ENCODE results near the gene SLC1A7. TPM values are rescaled to one million over a fixed set of nuclear protein-coding genes. Genes with fewer than 3 reads are reported as not detected.

SLC1A7 gene
- total and polyA plus RNA-seq, 2 experiments from 2014 or later: not detected

DNA sequence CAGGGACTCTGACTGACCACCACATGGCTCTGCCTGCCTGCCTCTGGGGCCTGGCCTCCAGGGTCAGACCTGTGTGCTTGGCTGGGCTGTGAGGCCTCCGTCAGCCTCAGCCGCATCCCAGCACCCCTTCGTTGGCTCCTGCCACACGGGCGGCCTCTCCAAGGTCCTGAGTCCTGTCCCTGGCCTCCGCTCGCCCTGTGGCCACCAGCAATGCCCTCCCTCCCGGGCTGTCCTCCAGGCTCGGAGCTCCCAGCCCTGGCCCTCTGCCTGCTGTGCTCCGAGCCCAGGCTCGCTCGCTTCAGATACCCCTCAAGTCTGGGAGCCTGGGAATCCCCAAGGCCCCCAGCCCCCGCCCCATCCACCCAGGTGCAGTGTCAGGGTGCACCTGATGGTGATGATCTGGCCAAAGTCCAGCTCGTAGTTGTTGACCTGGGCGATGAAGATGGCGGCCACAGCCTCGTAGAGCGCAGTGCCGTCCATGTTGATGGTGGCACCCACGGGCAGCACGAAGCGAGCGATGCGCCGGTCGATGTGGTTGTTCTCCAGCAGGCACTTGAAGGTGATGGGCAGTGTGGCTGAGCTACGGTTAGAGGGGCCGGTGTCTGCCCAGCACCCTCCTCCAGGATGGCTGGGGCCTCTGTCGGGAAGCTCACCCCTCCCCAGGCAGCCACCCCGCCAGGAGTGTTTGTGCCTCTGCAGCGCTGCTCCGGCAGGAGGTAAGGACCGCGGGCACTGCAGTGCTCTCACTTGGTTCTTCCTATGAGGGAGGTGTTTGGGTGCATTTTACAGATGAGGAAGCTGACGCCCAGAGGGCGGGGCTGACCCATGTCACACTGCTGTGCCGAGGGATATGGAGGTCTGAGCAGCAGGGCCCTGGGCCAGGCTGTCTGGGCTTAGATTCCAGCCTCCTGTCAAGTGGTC, 52.0 kb downstream of the SLC1A7 start:
- Histone ChIP-seq H2AFZ (no peak overlapping the region), H3K27me3 (no peaks in the 10 kb centered on the region), H3K27ac (peak overlapping the region; percentile 53), H3K4me2 (no peak overlapping the region), H3K4me1 (ENCODE audit: insufficient read depth) (peaks cover 10% of the 10 kb centered on the region), H3K79me2 (no peaks in the 10 kb centered on the region), H3K9me2 (replicated peaks; ENCODE audit: insufficient read depth) (no peaks in the 10 kb centered on the region), H3K4me3 (no peak overlapping the region), H3K36me3 (replicated peaks; ENCODE audit: insufficient read depth, low read depth) (no peaks in the 10 kb centered on the region), H4K20me1 (ENCODE audit: insufficient read depth, poor library complexity, severe bottlenecking) (no peaks in the 10 kb centered on the region), H3K9me3 (ENCODE audit: low read depth) (no peaks in the 10 kb centered on the region)
- WGBS (ENCODE audit: low lambda C conversion rate, missing lambda C conversion rate): 91% methylated on average over 37 of the region's 37 CpGs
- DNase-seq (ENCODE audit: low spot score): no peak
- TF ChIP-seq EZH2 (IDR thresholded peaks at IDR 0.05; ENCODE audit: borderline replicate concordance) (no peak), EZH2phosphoT487 (IDR thresholded peaks at IDR 0.05; ENCODE audit: low read depth, severe bottlenecking, unreplicated experiment) (no peak)
- TF ChIP-seq, protein P1, sequence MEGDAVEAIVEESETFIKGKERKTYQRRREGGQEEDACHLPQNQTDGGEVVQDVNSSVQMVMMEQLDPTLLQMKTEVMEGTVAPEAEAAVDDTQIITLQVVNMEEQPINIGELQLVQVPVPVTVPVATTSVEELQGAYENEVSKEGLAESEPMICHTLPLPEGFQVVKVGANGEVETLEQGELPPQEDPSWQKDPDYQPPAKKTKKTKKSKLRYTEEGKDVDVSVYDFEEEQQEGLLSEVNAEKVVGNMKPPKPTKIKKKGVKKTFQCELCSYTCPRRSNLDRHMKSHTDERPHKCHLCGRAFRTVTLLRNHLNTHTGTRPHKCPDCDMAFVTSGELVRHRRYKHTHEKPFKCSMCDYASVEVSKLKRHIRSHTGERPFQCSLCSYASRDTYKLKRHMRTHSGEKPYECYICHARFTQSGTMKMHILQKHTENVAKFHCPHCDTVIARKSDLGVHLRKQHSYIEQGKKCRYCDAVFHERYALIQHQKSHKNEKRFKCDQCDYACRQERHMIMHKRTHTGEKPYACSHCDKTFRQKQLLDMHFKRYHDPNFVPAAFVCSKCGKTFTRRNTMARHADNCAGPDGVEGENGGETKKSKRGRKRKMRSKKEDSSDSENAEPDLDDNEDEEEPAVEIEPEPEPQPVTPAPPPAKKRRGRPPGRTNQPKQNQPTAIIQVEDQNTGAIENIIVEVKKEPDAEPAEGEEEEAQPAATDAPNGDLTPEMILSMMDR (IDR thresholded peaks at IDR 0.05; ENCODE audit: poor library complexity): no peak

DNA sequence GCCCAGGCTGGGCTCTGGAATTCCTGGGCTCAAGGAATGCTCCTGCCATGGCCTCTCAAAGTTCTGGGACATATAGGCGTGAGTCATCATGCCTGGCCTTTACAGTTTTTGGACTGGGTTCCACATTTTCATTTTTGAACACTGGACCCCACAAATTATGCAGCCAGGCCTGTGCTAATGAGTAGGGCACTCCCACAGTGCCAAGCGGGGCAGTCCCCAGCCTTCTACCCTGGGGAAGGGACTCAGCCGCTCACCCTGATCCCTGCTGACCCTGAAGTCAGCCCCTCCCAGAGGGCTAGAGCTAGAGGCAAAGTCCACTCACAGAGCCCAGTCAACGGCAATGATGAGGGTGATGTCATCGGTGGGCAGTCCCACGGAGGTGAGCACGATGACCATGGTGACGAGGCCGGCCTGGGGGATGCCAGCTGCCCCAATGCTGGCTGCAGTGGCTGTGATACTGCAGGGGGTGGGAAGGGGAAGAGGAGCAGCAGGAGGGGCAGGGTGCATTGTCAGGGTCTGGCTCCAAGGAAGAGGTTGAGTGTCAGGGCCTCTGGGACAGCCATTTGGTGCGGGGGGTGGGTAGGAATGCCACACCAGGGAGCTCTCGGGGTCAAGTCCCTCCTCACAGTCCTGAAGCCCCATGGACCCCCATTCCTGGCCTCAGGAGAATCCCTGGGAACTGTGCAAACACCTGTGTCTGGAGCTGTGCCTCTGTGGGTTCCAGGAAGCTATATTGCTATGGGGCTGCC, 52.8 kb downstream of the SLC1A7 start:
- Histone ChIP-seq H3K27ac (peak overlapping the region; percentile 53), H3K9me2 (replicated peaks; ENCODE audit: insufficient read depth) (no peaks in the 10 kb centered on the region), H3K4me1 (ENCODE audit: insufficient read depth) (peaks cover 10% of the 10 kb centered on the region), H3K9me3 (ENCODE audit: low read depth) (no peaks in the 10 kb centered on the region), H3K27me3 (no peaks in the 10 kb centered on the region), H4K20me1 (ENCODE audit: insufficient read depth, poor library complexity, severe bottlenecking) (no peaks in the 10 kb centered on the region), H2AFZ (no peak overlapping the region), H3K36me3 (replicated peaks; ENCODE audit: insufficient read depth, low read depth) (no peaks in the 10 kb centered on the region), H3K4me2 (no peak overlapping the region), H3K79me2 (no peaks in the 10 kb centered on the region), H3K4me3 (no peak overlapping the region)
- peak; percentile 82 for DNase-seq (ENCODE audit: low spot score)
- TF ChIP-seq, protein P1 (IDR thresholded peaks at IDR 0.05; ENCODE audit: poor library complexity): no peak
- TF ChIP-seq EZH2 (IDR thresholded peaks at IDR 0.05; ENCODE audit: borderline replicate concordance) (no peak), EZH2phosphoT487 (IDR thresholded peaks at IDR 0.05; ENCODE audit: low read depth, severe bottlenecking, unreplicated experiment) (no peak)
- WGBS (ENCODE audit: low lambda C conversion rate, missing lambda C conversion rate): 78% methylated on average over 11 of the region's 11 CpGs

DNA sequence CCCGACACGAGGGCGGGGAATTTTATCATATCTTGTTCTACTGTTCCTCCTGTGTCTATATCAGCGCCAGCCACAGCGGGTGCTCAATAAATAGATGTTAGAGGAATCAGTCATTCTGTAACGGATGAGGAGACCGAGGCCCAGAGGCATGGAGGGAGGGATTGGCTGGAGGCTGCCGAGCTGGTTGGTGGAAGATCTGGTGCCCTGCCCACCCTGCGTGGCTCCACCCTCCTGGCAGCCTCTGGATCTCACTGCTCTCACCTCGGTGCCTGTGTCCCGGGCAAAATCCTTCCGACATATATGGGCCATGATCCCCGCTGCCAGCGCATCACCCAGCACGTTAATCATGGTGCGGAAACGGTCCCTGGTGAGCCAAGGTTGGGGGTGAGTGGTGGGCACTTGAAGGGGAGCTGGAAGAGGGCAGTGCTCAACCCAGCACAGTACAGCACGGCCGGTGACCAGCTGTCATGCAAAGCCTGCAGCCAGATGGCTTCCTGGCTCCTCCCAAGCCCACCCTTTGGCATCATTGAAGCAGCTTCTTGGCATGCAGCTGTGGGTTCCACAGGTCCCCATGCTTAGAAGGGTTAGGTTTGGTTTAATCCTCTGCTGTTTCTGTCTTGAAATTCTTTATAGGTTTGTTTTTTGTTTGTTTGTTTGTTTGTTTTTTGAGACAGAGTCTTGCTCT, 53.7 kb downstream of the SLC1A7 start:
- Histone ChIP-seq H3K36me3 (replicated peaks; ENCODE audit: insufficient read depth, low read depth) (no peaks in the 10 kb centered on the region), H3K79me2 (no peaks in the 10 kb centered on the region), H3K4me1 (ENCODE audit: insufficient read depth) (peaks cover 10% of the 10 kb centered on the region), H2AFZ (no peak overlapping the region), H3K27ac (peak overlapping the region; percentile 14), H3K4me3 (no peak overlapping the region), H3K9me3 (ENCODE audit: low read depth) (no peaks in the 10 kb centered on the region), H4K20me1 (ENCODE audit: insufficient read depth, poor library complexity, severe bottlenecking) (no peaks in the 10 kb centered on the region), H3K27me3 (no peaks in the 10 kb centered on the region), H3K4me2 (no peak overlapping the region), H3K9me2 (replicated peaks; ENCODE audit: insufficient read depth) (no peaks in the 10 kb centered on the region)
- TF ChIP-seq, protein P1 (IDR thresholded peaks at IDR 0.05; ENCODE audit: poor library complexity): no peak
- TF ChIP-seq EZH2 (IDR thresholded peaks at IDR 0.05; ENCODE audit: borderline replicate concordance) (no peak), EZH2phosphoT487 (IDR thresholded peaks at IDR 0.05; ENCODE audit: low read depth, severe bottlenecking, unreplicated experiment) (no peak)
- 94% methylated on average over 19 of the region's 19 CpGs for whole genome bisulfite sequencing (ENCODE audit: low lambda C conversion rate, missing lambda C conversion rate)
- DNase-seq (ENCODE audit: low spot score): no peak
